Upper lobe of left lung (tissue), 6 donors: ENCODE data around the gene SNRPD2. TPM values are rescaled to one million over a fixed set of nuclear protein-coding genes. Genes with fewer than 3 reads are reported as not detected.
A peak's percentile ranks its signal among the peaks of the same experiment; 100 is the strongest.

Experiments used
- ATAC-seq, 2 donors: fragments of 200-7000 bp; cut with Tn5 transposase; one replicate each; pipeline ENCODE4 v1.9.1; 2022; ENCODE audit warnings: mild to moderate bottlenecking in 2 of 2, moderate library complexity in 2 of 2; ENCODE audit not compliant: low FRiP score in 2 of 2
- DNase-seq, 2 donors: peaks; one replicate each; pipeline ENCODE4 v3.0.0-alpha.2; 2019 to 2020
- H3K27ac ChIP-seq, 4 donors: fragments of 200-600 bp; sonication (generic); one replicate each; pipeline ENCODE4 v1.5.1; 2016 to 2019
- H3K27me3 ChIP-seq, 4 donors: fragments of 200-600 bp; sonication (generic); one replicate each; pipeline ENCODE4 v1.5.1; 2017 to 2019
- H3K36me3 ChIP-seq, 4 donors: fragments of 200-600 bp; sonication (generic); one replicate each; pipeline ENCODE4 v1.5.1; 2016 to 2019
- H3K4me1 ChIP-seq, 4 donors: fragments of 200-600 bp; sonication (generic); one replicate each; pipeline ENCODE4 v1.5.1; 2018 to 2019
- H3K4me3 ChIP-seq, 4 donors: fragments of 200-600 bp; sonication (generic); one replicate each; pipeline ENCODE4 v1.5.1; 2017 to 2019; ENCODE audit warnings: mild to moderate bottlenecking in 2 of 4, moderate library complexity in 1 of 4
- H3K9me3 ChIP-seq, 4 donors: fragments of 200-600 bp; sonication (generic); one replicate each; pipeline ENCODE4 v1.5.1; 2018 to 2019
- EP300 ChIP-seq, 4 donors: sonication (generic); formaldehyde crosslinking; IDR thresholded peaks; one replicate each; pipeline ENCODE4 v1.5.1; 2017; ENCODE audit warnings: antibody characterized with exemption in 4 of 4, control low read depth in 2 of 4
- POLR2A ChIP-seq, 4 donors: fragments of 450-650 bp; IDR thresholded peaks; one replicate each; pipeline ENCODE4 v1.5.1; 2016 to 2017; ENCODE audit warnings: antibody characterized with exemption in 4 of 4, mild to moderate bottlenecking in 2 of 4
- POLR2AphosphoS5 ChIP-seq, 2 donors: sonication (generic); formaldehyde crosslinking; IDR thresholded peaks; one replicate each; pipeline ENCODE4 v1.5.1; 2017; ENCODE audit warnings: antibody characterized with exemption in 2 of 2
- WGBS, 2 donors: methylation state at CpG; one replicate each; pipeline ENCODE4 v1.1.5; 2017 to 2018; 5-methylcytosine and 5-hydroxymethylcytosine counted together
- total RNA-seq, 6 donors: library from RNA; depleted of rRNA in 4 of 6; stranded (reverse); fragments of >200 nt in 4 of 6; gene quantifications; one replicate each; pipeline versions ENCODE4 v1.1.0 to v1.2.1, GENCODE V29; 2016 to 2021
- TF ChIP-seq, protein P1 (sequence below), 6 experiments: fragments of 450-650 bp in 4 of 6; fragments of 200-600 bp in 2 of 6; sonication (generic) in 2 of 6; IDR thresholded peaks; one replicate each; pipeline ENCODE4 v1.5.1; 2016 to 2019; ENCODE audit warnings: antibody characterized with exemption in 6 of 6
- donor health status: DM: no; HTN: no; CAD: no; lungs with moderate emphysema.
- donor health status: DM: no; HTN: yes; CAD: no; lungs with severe emphysema.

SNRPD2 gene
- total RNA-seq, 6 donors from 2014 or later, result 58.7 to 261 (median 161) TPM

DNA sequence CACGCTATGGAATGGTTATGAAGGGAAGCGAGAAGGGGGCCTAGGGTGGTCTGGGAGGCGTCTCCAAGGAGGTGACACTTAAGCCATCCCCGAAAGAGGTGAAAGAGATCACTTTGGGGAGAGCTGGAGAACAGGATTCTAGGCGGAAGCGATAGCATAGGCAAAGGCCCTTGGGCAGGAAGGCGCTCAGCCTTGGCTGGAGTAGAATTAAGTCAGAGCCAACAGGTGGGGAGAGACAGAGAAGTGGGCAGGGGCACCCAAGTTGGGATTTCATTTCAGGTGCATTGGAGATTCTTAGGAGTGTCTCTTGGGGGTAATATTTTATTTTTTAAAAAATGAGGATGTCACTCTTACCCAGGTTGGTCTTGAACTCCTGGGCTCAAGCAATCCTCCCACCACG lies 9.6 kb downstream of the SNRPD2 start:
- H3K9me3 ChIP-seq, result no peaks in the 10 kb centered on the region
- peak overlapping the region in 1 of 4 donors; percentile 36 for H3K4me3 ChIP-seq
- peak overlapping the region; percentile 59 to 83 (median 68) for H3K27ac ChIP-seq
- H3K27me3 ChIP-seq, result peaks cover 0 to 12% (median 6%) of the 10 kb centered on the region in 4 donors
- no peak for TF ChIP-seq POLR2A (IDR thresholded peaks at IDR 0.05)
- TF ChIP-seq, protein P1, sequence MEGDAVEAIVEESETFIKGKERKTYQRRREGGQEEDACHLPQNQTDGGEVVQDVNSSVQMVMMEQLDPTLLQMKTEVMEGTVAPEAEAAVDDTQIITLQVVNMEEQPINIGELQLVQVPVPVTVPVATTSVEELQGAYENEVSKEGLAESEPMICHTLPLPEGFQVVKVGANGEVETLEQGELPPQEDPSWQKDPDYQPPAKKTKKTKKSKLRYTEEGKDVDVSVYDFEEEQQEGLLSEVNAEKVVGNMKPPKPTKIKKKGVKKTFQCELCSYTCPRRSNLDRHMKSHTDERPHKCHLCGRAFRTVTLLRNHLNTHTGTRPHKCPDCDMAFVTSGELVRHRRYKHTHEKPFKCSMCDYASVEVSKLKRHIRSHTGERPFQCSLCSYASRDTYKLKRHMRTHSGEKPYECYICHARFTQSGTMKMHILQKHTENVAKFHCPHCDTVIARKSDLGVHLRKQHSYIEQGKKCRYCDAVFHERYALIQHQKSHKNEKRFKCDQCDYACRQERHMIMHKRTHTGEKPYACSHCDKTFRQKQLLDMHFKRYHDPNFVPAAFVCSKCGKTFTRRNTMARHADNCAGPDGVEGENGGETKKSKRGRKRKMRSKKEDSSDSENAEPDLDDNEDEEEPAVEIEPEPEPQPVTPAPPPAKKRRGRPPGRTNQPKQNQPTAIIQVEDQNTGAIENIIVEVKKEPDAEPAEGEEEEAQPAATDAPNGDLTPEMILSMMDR (IDR thresholded peaks at IDR 0.05), result no peak
- TF ChIP-seq EP300 (IDR thresholded peaks at IDR 0.05), result no peak
- TF ChIP-seq POLR2AphosphoS5 (IDR thresholded peaks at IDR 0.05), result no peak
- WGBS, 2 donors, result 76 to 79% methylated on average over 8 of the region's 8 CpGs
- DNase-seq (no peak), ATAC-seq (no peak)
- H3K4me1 ChIP-seq, result peaks cover 19 to 25% (median 21%) of the 10 kb centered on the region in 4 donors
- H3K36me3 ChIP-seq, result peaks cover 6 to 33% (median 21%) of the 10 kb centered on the region in 4 donors

DNA sequence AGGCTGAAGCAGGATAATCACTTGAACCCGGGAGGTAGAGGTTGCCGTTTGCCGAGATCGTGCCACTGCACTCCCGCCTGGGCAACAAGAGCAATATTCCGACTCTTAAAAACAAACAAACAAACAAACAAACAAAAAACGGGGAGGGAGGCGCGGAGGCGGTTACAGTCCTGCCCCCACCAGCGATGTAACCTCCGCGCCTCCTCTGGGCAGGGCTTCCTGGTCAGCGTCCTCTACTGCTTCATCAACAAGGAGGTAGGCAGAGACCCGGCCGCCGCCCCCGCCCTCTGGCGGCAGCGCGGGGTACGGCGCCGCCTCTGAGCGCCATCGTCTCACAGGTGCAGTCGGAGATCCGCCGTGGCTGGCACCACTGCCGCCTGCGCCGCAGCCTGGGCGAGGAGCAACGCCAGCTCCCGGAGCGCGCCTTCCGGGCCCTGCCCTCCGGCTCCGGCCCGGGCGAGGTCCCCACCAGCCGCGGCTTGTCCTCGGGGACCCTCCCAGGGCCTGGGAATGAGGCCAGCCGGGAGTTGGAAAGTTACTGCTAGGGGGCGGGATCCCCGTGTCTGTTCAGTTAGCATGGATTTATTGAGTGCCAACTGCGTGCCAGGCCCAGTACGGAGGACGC lies 10.2 kb downstream of the SNRPD2 start:
- H3K36me3 ChIP-seq, result peaks cover 0 to 27% (median 15%) of the 10 kb centered on the region in 4 donors
- peak; percentile 95 to 98 for DNase-seq
- WGBS, 2 donors, result 3 to 7% methylated on average over 14 to 23 of the region's 51 CpGs
- H3K27ac ChIP-seq, result peak overlapping the region; percentile 59 to 83 (median 68)
- peaks cover 0 to 18% (median 8%) of the 10 kb centered on the region in 4 donors for H3K27me3 ChIP-seq
- no peaks in the 10 kb centered on the region for H3K9me3 ChIP-seq
- H3K4me3 ChIP-seq, result peak overlapping the region in 3 of 4 donors; percentile 28 to 45 (median 36)
- H3K4me1 ChIP-seq, result peaks cover 26 to 31% (median 27%) of the 10 kb centered on the region in 4 donors
- ATAC-seq, result peak; percentile 87 to 94
- TF ChIP-seq POLR2A (IDR thresholded peaks at IDR 0.05) (peak in 1 of 4 donors; percentile 51), EP300 (IDR thresholded peaks at IDR 0.05) (no peak), POLR2AphosphoS5 (IDR thresholded peaks at IDR 0.05) (peak in 1 of 2 donors; percentile 26)
- TF ChIP-seq, protein P1 (IDR thresholded peaks at IDR 0.05), result peak; percentile 98 to 99 (median 98)

DNA sequence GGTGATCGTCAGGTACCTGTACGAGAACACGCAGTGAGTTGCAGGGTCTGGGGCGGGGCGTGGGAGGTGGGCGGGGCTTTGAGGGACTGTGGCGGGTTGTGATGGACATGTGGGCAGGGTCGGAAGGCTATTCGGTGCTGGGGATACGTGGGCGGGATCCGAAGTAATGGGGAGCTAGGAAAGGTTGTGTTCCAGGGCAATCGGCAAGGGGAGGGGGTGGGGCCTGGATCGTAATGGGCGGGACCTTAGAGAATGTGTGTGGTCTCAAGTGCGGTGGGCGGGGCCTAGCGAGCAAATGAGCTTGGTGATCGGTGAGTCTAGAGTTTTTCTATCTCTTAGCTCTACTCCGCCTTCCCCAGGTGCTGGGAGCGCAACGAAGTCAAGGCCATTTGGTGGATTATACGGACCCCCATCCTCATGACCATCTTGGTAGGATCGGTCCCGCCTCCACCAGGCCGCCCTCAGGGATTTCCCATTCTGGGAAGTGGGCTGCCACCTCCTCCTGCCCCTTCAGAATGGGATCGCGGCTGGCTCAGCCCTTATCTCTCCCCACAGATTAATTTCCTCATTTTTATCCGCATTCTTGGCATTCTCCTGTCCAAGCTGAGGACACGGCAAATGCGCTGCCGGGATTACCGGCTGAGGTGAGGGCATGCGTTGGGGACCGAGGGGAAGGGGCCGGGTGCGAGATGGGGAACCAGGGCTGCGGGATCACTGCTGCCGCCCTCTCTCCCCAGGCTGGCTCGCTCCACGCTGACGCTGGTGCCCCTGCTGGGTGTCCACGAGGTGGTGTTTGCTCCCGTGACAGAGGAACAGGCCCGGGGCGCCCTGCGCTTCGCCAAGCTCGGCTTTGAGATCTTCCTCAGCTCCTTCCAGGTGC lies 14.2 kb downstream of the SNRPD2 start:
- TF ChIP-seq POLR2A (IDR thresholded peaks at IDR 0.05) (peak in 1 of 4 donors; percentile 11), EP300 (IDR thresholded peaks at IDR 0.05) (no peak)
- TF ChIP-seq, protein P1 (IDR thresholded peaks at IDR 0.05), result peak in 1 of 6 experiments; percentile 44
- peaks cover 26 to 32% (median 28%) of the 10 kb centered on the region in 4 donors for H3K4me1 ChIP-seq
- H3K36me3 ChIP-seq, result no peaks in the 10 kb centered on the region
- DNase-seq (peak; percentile 97), ATAC-seq (peak; percentile 63 to 92)
- peak overlapping the region in 3 of 4 donors; percentile 47 to 57 (median 50) for H3K4me3 ChIP-seq
- peak overlapping the region in 3 of 4 donors; percentile 51 to 77 (median 59) for H3K27ac ChIP-seq
- no peaks in the 10 kb centered on the region for H3K9me3 ChIP-seq
- peaks cover 0 to 18% (median 8%) of the 10 kb centered on the region in 4 donors for H3K27me3 ChIP-seq
- WGBS, 2 donors, result 1 to 3% methylated on average over 29 to 47 of the region's 49 CpGs

DNA sequence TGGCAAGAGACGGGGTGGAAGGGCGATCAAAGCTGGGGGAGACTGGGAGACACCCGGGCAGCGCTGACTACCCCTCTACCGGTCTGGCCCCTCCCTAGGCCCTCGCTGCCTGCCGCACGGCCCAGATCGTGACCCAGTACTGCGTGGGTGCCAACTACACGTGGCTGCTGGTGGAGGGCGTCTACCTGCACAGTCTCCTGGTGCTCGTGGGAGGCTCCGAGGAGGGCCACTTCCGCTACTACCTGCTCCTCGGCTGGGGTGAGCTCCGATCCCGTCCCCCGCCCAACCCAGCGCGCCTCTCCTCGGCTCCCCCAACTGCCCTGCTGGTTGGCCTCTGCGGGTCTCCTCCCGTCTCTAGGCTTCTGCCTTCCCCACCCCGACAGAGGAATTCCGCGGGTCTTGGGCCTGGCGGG lies 14.9 kb downstream of the SNRPD2 start:
- 6 to 20% methylated on average over 5 to 25 of the region's 28 CpGs for WGBS, 2 donors
- Histone ChIP-seq H3K36me3 (no peaks in the 10 kb centered on the region), H3K9me3 (no peaks in the 10 kb centered on the region), H3K27ac (peak overlapping the region; percentile 27 to 77 (median 55)), H3K4me1 (peaks cover 24 to 28% (median 26%) of the 10 kb centered on the region in 4 donors), H3K4me3 (peak overlapping the region in 3 of 4 donors; percentile 47 to 57 (median 50)), H3K27me3 (peaks cover 0 to 18% (median 8%) of the 10 kb centered on the region in 4 donors)
- DNase-seq, result peak in 1 of 2 donors; percentile 37
- TF ChIP-seq, protein P1 (IDR thresholded peaks at IDR 0.05), result no peak
- TF ChIP-seq POLR2A (IDR thresholded peaks at IDR 0.05), result no peak
- no peak for TF ChIP-seq POLR2AphosphoS5 (IDR thresholded peaks at IDR 0.05)
- no peak for TF ChIP-seq EP300 (IDR thresholded peaks at IDR 0.05)
- ATAC-seq, result peak; percentile 7 to 41
